ENCODE measurements around the gene PLA2G4E. TPM values are rescaled to one million over a fixed set of nuclear protein-coding genes. Genes with fewer than 3 reads are reported as not detected.

The PLA2G4E gene
- total RNA-seq, 1 experiment from 2014 or later = 0.09 TPM

GRCh38 chr15:41994171-41994650 lies 26.6 kb downstream of the PLA2G4E start:
- H3K27me3 Mint-ChIP-seq (ENCODE audit: unreplicated experiment) = no peaks in the 10 kb centered on the region
- no peaks in the 10 kb centered on the region for H3K4me1 Mint-ChIP-seq (ENCODE audit: low read depth, unreplicated experiment)
- no peak overlapping the region for H3K27ac Mint-ChIP-seq (ENCODE audit: unreplicated experiment)
- H3K4me3 Mint-ChIP-seq (ENCODE audit: low read depth, unreplicated experiment) = no peak overlapping the region
- BruUV-seq (replicated peaks) = no TSS peak
- no peak for DNase-seq
- no peak for TF ChIP-seq CTCF (IDR thresholded peaks at IDR 0.05; ENCODE audit: unreplicated experiment)
- H3K9me3 Mint-ChIP-seq (ENCODE audit: low read depth, unreplicated experiment) = no peaks in the 10 kb centered on the region
- CTCF ChIA-PET = no interaction called here
- no peaks in the 10 kb centered on the region for H3K36me3 Mint-ChIP-seq (ENCODE audit: insufficient read depth, unreplicated experiment)
- intact Hi-C loops (cut with micrococcal nuclease; ENCODE audit: unreplicated experiment) = no loop called here

- intact Hi-C loops (cut with micrococcal nuclease; ENCODE audit: unreplicated experiment) = no loop called here
- CTCF ChIA-PET = interaction anchor here (0.6 kb wide), 1 partner anchor 899 kb away, joined by 4 read pairs; no protein-coding TSS in a partner anchor
- no peaks in the 10 kb centered on the region for H3K36me3 Mint-ChIP-seq (ENCODE audit: insufficient read depth, unreplicated experiment)
- H3K9me3 Mint-ChIP-seq (ENCODE audit: low read depth, unreplicated experiment) = no peaks in the 10 kb centered on the region
- no peaks in the 10 kb centered on the region for H3K4me1 Mint-ChIP-seq (ENCODE audit: low read depth, unreplicated experiment)
- DNase-seq = no peak
- TF ChIP-seq CTCF (IDR thresholded peaks at IDR 0.05; ENCODE audit: unreplicated experiment) = no peak
- BruUV-seq (replicated peaks) = no TSS peak
- H3K27ac Mint-ChIP-seq (ENCODE audit: unreplicated experiment) = no peak overlapping the region
- H3K4me3 Mint-ChIP-seq (ENCODE audit: low read depth, unreplicated experiment) = no peak overlapping the region
- H3K27me3 Mint-ChIP-seq (ENCODE audit: unreplicated experiment) = no peaks in the 10 kb centered on the region
Observed at GRCh38 chr15:41993472-41994170, 27.2 kb downstream of the PLA2G4E start.

GRCh38 chr15:41992803-41993190 lies 28.0 kb downstream of the PLA2G4E start:
- no peaks in the 10 kb centered on the region for H3K9me3 Mint-ChIP-seq (ENCODE audit: low read depth, unreplicated experiment)
- CTCF ChIA-PET = interaction anchor here (0.6 kb wide), 1 partner anchor 900 kb away, joined by 4 read pairs; no protein-coding TSS in a partner anchor
- no peaks in the 10 kb centered on the region for H3K36me3 Mint-ChIP-seq (ENCODE audit: insufficient read depth, unreplicated experiment)
- intact Hi-C loops (cut with micrococcal nuclease; ENCODE audit: unreplicated experiment) = no loop called here
- H3K4me1 Mint-ChIP-seq (ENCODE audit: low read depth, unreplicated experiment) = no peaks in the 10 kb centered on the region
- H3K27ac Mint-ChIP-seq (ENCODE audit: unreplicated experiment) = no peak overlapping the region
- no peak for DNase-seq
- H3K27me3 Mint-ChIP-seq (ENCODE audit: unreplicated experiment) = no peaks in the 10 kb centered on the region
- no TSS peak for BruUV-seq (replicated peaks)
- no peak overlapping the region for H3K4me3 Mint-ChIP-seq (ENCODE audit: low read depth, unreplicated experiment)
- TF ChIP-seq CTCF (IDR thresholded peaks at IDR 0.05; ENCODE audit: unreplicated experiment) = no peak

GRCh38 chr15:41992151-41992802 lies 28.6 kb downstream of the PLA2G4E start:
- no peak for TF ChIP-seq CTCF (IDR thresholded peaks at IDR 0.05; ENCODE audit: unreplicated experiment)
- DNase-seq = no peak
- no peaks in the 10 kb centered on the region for H3K9me3 Mint-ChIP-seq (ENCODE audit: low read depth, unreplicated experiment)
- H3K27ac Mint-ChIP-seq (ENCODE audit: unreplicated experiment) = no peak overlapping the region
- H3K27me3 Mint-ChIP-seq (ENCODE audit: unreplicated experiment) = no peaks in the 10 kb centered on the region
- no TSS peak for BruUV-seq (replicated peaks)
- intact Hi-C loops (cut with micrococcal nuclease; ENCODE audit: unreplicated experiment) = no loop called here
- H3K4me1 Mint-ChIP-seq (ENCODE audit: low read depth, unreplicated experiment) = no peaks in the 10 kb centered on the region
- H3K36me3 Mint-ChIP-seq (ENCODE audit: insufficient read depth, unreplicated experiment) = no peaks in the 10 kb centered on the region
- CTCF ChIA-PET = no interaction called here
- no peak overlapping the region for H3K4me3 Mint-ChIP-seq (ENCODE audit: low read depth, unreplicated experiment)

Data from Calu3 (cell line).